ENCODE results near the gene EFNA3. TPM values are rescaled to one million over a fixed set of nuclear protein-coding genes. Genes with fewer than 3 reads are reported as not detected.
A peak's percentile ranks its signal among the peaks of the same experiment; 100 is the strongest.

Gene EFNA3
- total and polyA plus RNA-seq, 9 of the 15 experiments (the other 6 are each of a cell fraction or from before 2014, with no cell fraction given) = 0.59 to 7.9 (median 4.7) TPM

- TF ChIP-seq BCLAF1 (IDR thresholded peaks at IDR 0.05; ENCODE audit: borderline replicate concordance in 1 of 2, control insufficient read depth in 1 of 2, low read depth in 2 of 2, low read length in 1 of 2) = no peak
- no peak for TF ChIP-seq PURB (CRISPR knock-in tag; IDR thresholded peaks at IDR 0.05; ENCODE audit: low read depth)
- TF ChIP-seq NFYB (IDR thresholded peaks at IDR 0.05; ENCODE audit: extremely low read depth, insufficient read length) = peak; percentile 18
- TF ChIP-seq ZNF24 (IDR thresholded peaks at IDR 0.05) = no peak
- TF ChIP-seq NCOA6 (IDR thresholded peaks at IDR 0.05) = no peak
- TF ChIP-seq, protein P1, sequence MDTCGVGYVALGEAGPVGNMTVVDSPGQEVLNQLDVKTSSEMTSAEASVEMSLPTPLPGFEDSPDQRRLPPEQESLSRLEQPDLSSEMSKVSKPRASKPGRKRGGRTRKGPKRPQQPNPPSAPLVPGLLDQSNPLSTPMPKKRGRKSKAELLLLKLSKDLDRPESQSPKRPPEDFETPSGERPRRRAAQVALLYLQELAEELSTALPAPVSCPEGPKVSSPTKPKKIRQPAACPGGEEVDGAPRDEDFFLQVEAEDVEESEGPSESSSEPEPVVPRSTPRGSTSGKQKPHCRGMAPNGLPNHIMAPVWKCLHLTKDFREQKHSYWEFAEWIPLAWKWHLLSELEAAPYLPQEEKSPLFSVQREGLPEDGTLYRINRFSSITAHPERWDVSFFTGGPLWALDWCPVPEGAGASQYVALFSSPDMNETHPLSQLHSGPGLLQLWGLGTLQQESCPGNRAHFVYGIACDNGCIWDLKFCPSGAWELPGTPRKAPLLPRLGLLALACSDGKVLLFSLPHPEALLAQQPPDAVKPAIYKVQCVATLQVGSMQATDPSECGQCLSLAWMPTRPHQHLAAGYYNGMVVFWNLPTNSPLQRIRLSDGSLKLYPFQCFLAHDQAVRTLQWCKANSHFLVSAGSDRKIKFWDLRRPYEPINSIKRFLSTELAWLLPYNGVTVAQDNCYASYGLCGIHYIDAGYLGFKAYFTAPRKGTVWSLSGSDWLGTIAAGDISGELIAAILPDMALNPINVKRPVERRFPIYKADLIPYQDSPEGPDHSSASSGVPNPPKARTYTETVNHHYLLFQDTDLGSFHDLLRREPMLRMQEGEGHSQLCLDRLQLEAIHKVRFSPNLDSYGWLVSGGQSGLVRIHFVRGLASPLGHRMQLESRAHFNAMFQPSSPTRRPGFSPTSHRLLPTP (IDR thresholded peaks at IDR 0.05; ENCODE audit: borderline replicate concordance, extremely low read depth, insufficient read length) = no peak
- TF ChIP-seq ZNF263 (CRISPR knock-in tag; IDR thresholded peaks at IDR 0.05; ENCODE audit: borderline replicate concordance) = no peak
- no peak for TF ChIP-seq ZNF311 (CRISPR knock-in tag; IDR thresholded peaks at IDR 0.05)
- no peak for TF ChIP-seq NFATC3 (IDR thresholded peaks at IDR 0.05)
- no peak for TF ChIP-seq ZNF143 (CRISPR knock-in tag; IDR thresholded peaks at IDR 0.05)
- TF ChIP-seq VEZF1 (CRISPR knock-in tag; IDR thresholded peaks at IDR 0.05) = peak; percentile 90; the same call in 1 of the 2 replicates
- 0 out of 2 replicates have a peak, but pooled peaks have one; percentile 20 for TF ChIP-seq CREB1 (IDR thresholded peaks at IDR 0.05)
- no peak; the same call in 1 of the 2 replicates for TF ChIP-seq CREB1 (CRISPR knock-in tag; IDR thresholded peaks at IDR 0.05)
- TF ChIP-seq ZNF232 (CRISPR knock-in tag; IDR thresholded peaks at IDR 0.05) = no peak
- peak; percentile 87; the same call in 1 of the 2 replicates for TF ChIP-seq ZNF644 (tag; IDR thresholded peaks at IDR 0.05; ENCODE audit: low read depth)
- no peak for TF ChIP-seq SP2 (IDR thresholded peaks at IDR 0.05; ENCODE audit: extremely low read depth, low read depth, low read length, poor library complexity, severe bottlenecking)
- no peak for TF ChIP-seq ZNF695 (CRISPR knock-in tag; IDR thresholded peaks at IDR 0.05)
- TF ChIP-seq SIN3A (IDR thresholded peaks at IDR 0.05; ENCODE audit: borderline replicate concordance in 2 of 2, control insufficient read depth in 1 of 2, low read depth in 2 of 2, low read length in 2 of 2) = 0 out of 4 replicates have a peak, but pooled peaks of 1 of the 2 experiments have one; percentile 10
- TF ChIP-seq TEAD2 (tag; IDR thresholded peaks at IDR 0.05) = no peak
- TF ChIP-seq NR2F6 (CRISPR knock-in tag; IDR thresholded peaks at IDR 0.05) = no peak
- no peak for TF ChIP-seq MEIS2 (IDR thresholded peaks at IDR 0.05; ENCODE audit: partially characterized antibody)
- 0 out of 2 replicates have a peak, but pooled peaks have one; percentile 9 for TF ChIP-seq EGR1 (conservative IDR thresholded peaks at IDR 0.05)
Observed at GRCh38 chr1:155063550-155064110, 15.0 kb upstream of the EFNA3 start, which contains the start of gene EFNA4 (continued).
